Dedifferentiated amniotic fluid mesenchymal stem cell (primary cell): ENCODE measurements around the gene EHMT1.
"Not testable (repeated sequence)": the region's sequence is repeated elsewhere in the genome, so short reads cannot be mapped to it uniquely, and the experiment has no call there.

Source experiments
- DNase-seq: peaks from one replicate; pipeline ENCODE4 v3.0.0-alpha.2; 2016; ENCODE audit errors: extremely low spot score

The EHMT1 gene

GRCh38 chr9:137716694-137717287 lies 98.0 kb downstream of the EHMT1 start:
- no peak for DNase-seq

- no peak for DNase-seq
Measured at GRCh38 chr9:137717776-137718327, 99.0 kb downstream of the EHMT1 start.

DNA sequence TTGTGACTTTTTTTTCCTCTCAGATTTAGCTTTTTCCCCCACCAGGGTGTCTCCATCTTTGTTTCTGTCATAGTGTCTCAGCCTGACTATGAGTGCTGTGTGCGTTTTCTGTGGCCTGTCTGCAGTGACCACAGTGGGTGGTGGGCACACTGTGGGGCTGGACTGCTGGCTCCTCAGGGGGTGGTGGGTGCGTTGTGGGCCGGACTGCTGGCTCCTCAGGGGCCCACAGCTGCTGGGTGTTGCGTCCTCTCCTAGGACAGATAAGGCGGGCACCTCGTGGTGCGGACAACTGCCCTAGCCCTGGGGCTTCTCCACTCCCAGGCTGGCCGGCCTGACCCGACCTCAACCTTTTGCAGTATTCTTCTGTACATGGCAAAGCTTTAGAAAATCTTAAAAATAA lies 100.4 kb downstream of the EHMT1 start:
- no peak for DNase-seq

DNA sequence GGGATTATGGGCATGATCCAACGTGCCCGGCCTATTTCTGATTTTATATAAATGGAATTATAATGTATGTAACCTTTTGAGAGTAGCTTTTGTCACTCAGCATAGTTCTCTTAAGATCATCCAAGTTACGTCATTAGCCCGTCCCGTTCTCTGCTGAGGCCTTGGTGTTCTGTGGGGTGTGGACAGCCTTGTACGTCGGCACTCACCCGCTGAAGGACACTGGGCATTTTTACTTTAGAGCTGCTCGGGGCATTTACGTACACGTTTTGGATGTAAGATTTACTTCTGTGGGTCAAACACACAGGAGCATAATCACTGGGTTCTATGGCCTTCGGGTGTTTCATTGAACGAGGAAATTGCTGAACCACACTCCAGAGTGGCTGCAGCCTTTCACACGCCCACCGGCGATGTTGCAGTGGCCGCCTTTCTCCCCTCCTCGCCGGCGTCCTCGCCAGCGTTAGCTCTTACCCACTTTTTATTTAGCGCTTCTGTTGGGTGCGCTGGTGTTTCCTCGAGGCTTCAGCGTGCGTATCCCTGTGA lies 101.8 kb downstream of the EHMT1 start:
- DNase-seq, result no peak

DNA sequence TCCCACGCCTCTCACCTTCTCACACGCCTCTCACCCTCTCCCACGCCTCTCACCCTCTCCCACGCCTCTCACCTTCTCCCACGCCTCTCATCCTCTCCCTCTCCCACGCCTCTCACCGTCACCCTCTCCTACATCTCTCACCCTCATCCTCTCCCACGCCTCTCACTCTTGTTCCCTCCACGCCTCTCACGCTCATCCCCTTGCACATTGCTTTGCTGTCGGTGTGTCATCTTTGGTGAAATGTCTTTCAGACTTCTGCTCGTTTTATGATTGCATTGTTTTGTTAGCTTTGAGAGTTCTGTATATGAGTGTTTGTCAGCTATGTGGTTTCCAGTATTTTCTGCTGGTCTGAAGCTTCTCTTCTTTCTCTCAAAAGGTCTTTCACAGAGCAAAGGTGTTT lies 102.7 kb downstream of the EHMT1 start:
- no peak for DNase-seq

DNA sequence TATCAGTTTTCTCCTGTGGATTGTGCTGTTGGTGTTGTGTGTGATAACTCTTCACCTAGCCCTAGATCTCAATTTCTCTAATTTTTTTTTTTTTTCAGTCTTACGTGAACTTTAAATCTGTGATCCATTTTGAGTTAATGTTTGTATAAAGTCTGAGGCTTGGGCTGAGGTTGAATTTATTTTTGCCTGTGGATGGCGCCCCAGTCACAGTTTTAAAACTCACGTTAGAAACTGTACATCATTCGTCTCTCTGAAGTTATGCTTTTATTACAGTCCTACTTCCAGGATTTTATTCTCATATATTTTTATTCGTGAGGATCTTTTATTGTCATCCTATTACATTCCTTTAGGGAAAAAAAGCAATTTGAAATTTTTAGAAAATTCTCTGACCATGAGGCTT lies 103.1 kb downstream of the EHMT1 start:
- DNase-seq, result no peak

DNA sequence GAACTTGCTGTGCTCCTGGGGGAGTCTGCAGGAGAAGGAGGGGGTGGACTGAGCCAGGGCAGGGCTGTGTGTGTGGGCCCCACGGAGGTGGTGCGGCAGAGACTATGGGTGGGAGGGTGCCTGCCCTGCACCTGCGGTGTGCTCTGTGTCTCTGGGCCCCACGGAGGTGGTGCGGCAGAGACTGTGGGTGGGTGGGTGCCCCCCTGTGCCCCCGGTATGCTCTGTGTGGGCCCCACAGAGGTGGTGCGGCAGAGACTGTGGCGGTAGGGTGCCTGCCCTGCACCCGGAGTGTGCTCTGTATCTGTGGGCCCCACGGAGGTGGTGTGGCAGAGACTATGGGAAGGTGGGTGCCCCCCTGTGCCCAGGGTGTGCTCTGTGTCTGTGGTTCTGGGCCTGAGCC lies 103.7 kb downstream of the EHMT1 start:
- DNase-seq, result no peak

DNA sequence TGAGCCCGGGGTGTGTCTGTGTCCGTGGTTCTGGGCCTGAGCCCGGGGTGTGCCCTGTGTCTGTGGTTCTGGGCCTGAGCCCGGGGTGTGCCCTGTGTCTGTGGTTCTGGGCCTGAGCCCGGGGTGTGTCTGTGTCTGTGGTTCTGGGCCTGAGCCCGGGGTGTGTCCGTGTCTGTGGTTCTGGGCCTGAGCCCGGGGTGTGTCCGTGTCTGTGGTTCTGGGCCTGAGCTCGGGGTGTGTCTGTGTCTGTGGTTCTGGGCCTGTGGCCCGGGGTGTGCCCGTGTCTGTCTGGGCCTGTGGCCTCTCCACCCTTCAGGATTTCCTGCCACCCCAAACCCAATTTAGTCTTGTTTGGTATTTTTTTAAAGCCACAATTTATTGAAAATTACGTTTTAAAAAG lies 104.6 kb downstream of the EHMT1 start:
- not testable (repeated sequence) for DNase-seq

DNA sequence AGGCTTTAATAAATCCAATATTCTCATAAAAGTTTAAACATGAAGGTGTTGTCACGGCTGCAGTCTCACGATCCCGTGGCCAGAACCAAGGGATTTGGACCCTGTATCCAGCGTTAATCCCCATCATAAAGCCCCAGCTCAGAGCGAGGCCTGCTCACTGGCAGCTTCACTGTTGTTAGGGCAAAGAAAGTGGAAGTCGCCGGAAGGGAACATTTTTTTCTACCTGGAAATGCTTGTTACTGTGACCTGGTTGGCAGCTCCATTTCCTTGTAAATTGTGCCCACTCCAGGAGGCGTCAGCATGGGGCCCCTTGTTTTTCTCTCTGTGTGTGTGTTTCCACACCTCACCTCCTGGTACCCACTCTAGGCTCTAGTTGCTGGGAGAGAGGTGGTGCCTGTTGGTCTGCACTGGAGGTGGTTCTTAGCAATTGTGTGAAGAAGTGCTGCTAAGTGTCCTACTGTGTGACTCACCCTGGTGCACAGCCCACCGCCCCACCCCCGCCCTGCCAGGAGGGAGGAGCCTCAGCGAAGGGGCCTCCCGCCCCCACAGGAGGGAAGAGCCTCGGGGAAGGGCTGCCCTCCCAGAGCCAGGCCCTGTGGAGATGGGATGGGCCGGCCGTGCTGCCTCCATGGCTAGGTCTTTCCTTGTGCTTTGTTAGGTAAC lies 105.1 kb downstream of the EHMT1 start:
- no peak for DNase-seq

- no peak for DNase-seq
Measured at GRCh38 chr9:137724818-137725240, 106.0 kb downstream of the EHMT1 start.

DNA sequence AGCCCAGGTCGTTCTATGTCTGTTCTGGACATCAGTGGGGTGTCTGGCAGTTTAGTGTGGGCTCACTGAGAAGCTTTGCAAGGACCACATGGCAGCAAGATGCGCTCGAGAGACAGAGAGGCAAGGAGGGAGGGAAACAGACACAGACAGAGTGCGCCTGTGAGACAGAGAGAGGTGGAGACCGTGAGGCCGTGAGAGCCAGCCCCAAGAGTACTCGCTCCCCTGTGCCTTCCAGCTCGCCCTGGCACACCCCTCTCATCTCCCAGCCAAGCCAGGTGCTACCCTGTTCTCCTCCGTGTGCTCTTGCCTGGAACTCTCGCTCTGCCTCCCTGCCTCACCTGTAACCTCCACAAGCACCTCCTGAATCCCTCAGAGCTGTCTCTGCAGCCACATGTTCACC lies 106.8 kb downstream of the EHMT1 start:
- no peak for DNase-seq

DNA sequence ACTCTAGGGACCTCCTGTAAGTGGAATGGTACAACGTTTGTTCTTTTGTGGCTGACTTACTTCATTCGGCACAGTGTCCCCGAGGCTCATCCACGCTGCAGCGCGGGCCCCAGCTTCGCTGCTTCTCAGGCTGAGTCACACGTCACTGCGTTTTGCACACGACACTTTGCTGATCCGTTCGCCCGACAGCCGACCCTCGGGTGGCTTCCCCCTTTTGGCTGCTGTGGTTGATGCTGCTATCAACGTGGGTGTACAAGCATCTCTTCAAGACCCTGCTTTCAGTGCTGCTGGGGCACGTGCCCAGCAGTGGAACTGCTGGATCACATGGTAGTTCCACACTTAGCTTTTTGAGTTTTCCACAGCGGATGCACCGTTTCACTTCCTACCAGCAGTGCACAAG lies 107.5 kb downstream of the EHMT1 start:
- DNase-seq, result not testable (repeated sequence)

DNA sequence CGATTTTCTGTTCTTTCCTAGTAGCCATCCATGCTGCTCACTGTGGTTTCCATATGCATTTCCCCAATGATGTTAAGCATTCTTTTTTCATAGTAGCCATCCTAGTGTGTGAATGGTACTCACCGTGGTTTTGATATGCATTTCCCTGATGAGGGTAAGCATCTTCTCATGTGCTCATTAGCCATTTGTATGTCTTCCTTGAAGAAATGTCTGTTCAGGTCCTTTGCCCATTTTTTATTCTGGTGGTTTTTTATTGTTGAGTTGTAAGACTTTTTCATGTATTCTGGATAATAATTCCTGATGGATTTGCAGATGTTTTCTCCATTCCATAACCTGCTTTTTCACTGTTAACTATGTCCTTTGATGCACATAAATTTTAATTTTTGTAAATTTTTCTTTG lies 108.0 kb downstream of the EHMT1 start:
- DNase-seq, result no peak

- DNase-seq, result no peak
Measured at GRCh38 chr9:137727716-137728115, 108.9 kb downstream of the EHMT1 start.

GRCh38 chr9:137728444-137729311 lies 109.9 kb downstream of the EHMT1 start:
- DNase-seq, result no peak

GRCh38 chr9:137731216-137731946 lies 112.6 kb downstream of the EHMT1 start:
- DNase-seq, result no peak

DNA sequence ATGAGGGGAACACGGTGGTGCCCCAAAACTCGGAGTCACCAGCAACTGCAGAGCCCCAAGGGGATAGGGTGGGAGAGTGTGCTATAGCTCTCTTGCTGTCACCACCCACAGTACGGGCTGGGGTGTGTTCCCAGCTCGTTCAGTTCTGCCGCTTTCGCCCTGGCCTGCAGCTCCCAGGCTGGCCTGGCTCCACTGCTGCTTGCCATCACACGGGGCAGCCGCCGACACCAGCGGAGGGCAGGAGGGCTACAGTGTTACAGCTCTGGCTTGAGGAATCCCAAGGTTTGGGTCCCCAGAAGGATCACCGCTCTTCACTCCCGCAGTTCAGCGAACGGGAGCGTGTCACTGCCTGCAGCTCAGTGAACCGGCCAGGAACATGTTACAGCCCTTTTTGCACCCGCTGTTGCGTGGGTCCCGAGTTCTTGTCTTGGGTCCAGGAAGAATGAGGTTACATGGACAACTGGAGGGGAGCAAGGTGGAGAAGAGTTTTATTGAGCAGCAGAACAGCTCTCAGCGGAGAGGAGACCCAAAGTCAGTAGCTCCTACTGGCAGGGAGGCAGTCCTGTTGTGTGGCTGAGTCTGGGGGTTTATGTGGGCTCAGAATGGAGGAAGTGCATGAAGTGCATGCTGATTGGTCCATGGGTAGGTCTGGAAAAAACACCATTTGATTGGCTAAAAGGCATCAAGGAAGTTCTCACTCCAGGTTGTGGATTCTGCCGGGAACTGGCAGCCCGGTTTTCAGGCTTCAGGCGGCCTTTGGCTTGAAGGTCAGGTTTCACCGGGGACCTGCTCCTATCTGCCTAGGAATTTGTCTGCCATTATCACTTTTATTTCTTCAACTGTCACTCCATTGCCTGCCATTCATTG lies 113.4 kb downstream of the EHMT1 start:
- no peak for DNase-seq

DNA sequence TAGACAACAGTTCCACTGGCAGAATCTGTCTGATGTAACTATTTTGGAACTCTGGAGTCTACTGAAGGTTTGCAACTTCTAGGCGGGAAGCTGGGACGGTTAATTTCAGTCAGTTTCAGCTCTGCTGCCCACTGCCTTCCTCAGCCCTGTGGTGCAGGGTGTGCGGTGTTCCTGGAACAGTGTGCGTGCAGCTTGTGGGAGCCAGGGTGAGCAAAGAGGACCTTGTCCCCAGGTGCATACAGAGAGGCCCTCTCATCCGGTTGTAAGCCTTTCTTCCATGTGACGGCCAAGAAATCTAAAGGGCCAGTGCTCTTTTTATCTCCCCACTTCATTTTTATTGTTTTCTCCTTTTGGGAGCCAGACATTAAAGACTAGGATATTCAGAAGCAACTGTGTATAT lies 114.6 kb downstream of the EHMT1 start:
- DNase-seq, result no peak

- DNase-seq, result no peak
Measured at GRCh38 chr9:137734181-137734580, 115.4 kb downstream of the EHMT1 start.

- DNase-seq, result not testable (repeated sequence)
Measured at GRCh38 chr9:137738182-137738696, 119.4 kb downstream of the EHMT1 start.
